Transverse colon (tissue), 4 donors: Measurements from ENCODE around the gene H6PD. TPM values are rescaled to one million over a fixed set of nuclear protein-coding genes. Genes with fewer than 3 reads are reported as not detected.

Experiments used
- DNase-seq: peaks from one replicate; pipeline ENCODE4 v3.0.0-alpha.2; 2019
- H3K27ac ChIP-seq, 4 donors: fragments of 200-600 bp; sonication (generic); 2 replicates each; pipeline ENCODE4 v1.5.1; 2016 to 2018; ENCODE audit warnings: inconsistent platforms in 4 of 4
- H3K27me3 ChIP-seq: fragments of 200-600 bp; sonication (generic); 2 replicates; pipeline ENCODE4 v1.5.1; 2017; ENCODE audit warnings: inconsistent platforms
- H3K36me3 ChIP-seq, 4 donors: fragments of 200-600 bp; sonication (generic); 2 replicates each; pipeline ENCODE4 v1.5.1; 2017 to 2019; ENCODE audit warnings: inconsistent platforms in 4 of 4
- H3K4me1 ChIP-seq, 4 donors: fragments of 200-600 bp; sonication (generic); 2 replicates each; pipeline ENCODE4 v1.5.1; 2017 to 2020; ENCODE audit warnings: inconsistent platforms in 4 of 4
- H3K4me3 ChIP-seq, 4 donors: fragments of 200-600 bp; sonication (generic); 1 replicate in 1 of 4; 2 replicates in 3 of 4; pipeline versions ENCODE4 v1.5.1 to v1.6.1; 2017 to 2019; ENCODE audit warnings: inconsistent platforms in 4 of 4
- H3K9me3 ChIP-seq, 2 donors: fragments of 200-600 bp; sonication (generic); 2 replicates each; pipeline ENCODE4 v1.5.1; 2017 to 2019; ENCODE audit warnings: inconsistent platforms in 2 of 2
- CTCF ChIP-seq, 5 experiments: fragments of 200-600 bp in 3 of 5; fragments of 450-650 bp in 2 of 5; sonication (generic) in 3 of 5; IDR thresholded peaks; 1 replicate in 2 of 5; 2 replicates in 3 of 5; pipeline ENCODE4 v1.5.1; 2016 to 2017; ENCODE audit warnings: antibody characterized with exemption in 5 of 5, inconsistent platforms in 3 of 5, mild to moderate bottlenecking in 2 of 5, moderate library complexity in 1 of 5
- EP300 ChIP-seq: sonication (generic); formaldehyde crosslinking; IDR thresholded peaks from one replicate; pipeline ENCODE4 v1.6.1; 2017; ENCODE audit warnings: antibody characterized with exemption, low read depth
- POLR2A ChIP-seq: fragments of 450-650 bp; IDR thresholded peaks from one replicate; pipeline ENCODE4 v1.6.1; 2016; ENCODE audit warnings: antibody characterized with exemption, mild to moderate bottlenecking, moderate library complexity
- POLR2AphosphoS5 ChIP-seq, 3 donors: sonication (generic); formaldehyde crosslinking; IDR thresholded peaks; one replicate each; pipeline ENCODE4 v1.6.1; 2016; ENCODE audit warnings: antibody characterized with exemption in 3 of 3
- WGBS, 2 donors: methylation state at CpG; one replicate each; pipeline ENCODE4 v1.1.5; 2018; ENCODE audit warnings: low coverage in 1 of 2; 5-methylcytosine and 5-hydroxymethylcytosine counted together
- in situ Hi-C, 4 donors: fragments of 200-750 bp; cut with MboI; loops; one replicate each; pipeline versions ENCODE4 v1.15.0 to v1.15.1; 2017; ENCODE audit warnings: low sequenced_read_pairs in 3 of 4, low pct_ligation_motif_present in 1 of 4, low pct_unique_long_range_greater_than_20kb in 1 of 4
- intact Hi-C: fragments of 100-400 bp; cut with DNase I; formaldehyde crosslinking; loops from one replicate; pipeline ENCODE4 v1.15.1; 2023; ENCODE audit warnings: low total_unique reads
- total RNA-seq, 4 donors: library from RNA; depleted of rRNA; stranded (reverse); fragments of >200 nt; gene quantifications; one replicate each; pipeline ENCODE4 v1.1.0, GENCODE V29; 2016

H6PD gene
- total RNA-seq, 4 donors from 2014 or later = 24.1 to 49.4 (median 26.7) TPM

GRCh38 chr1:9312168-9312720 lies 77.7 kb downstream of the H6PD start:
- no peak for DNase-seq
- peaks cover 0 to 38% (median 16%) of the 10 kb centered on the region in 4 donors for H3K4me1 ChIP-seq
- no peaks in the 10 kb centered on the region for H3K27me3 ChIP-seq
- no peak overlapping the region for H3K4me3 ChIP-seq
- peak overlapping the region in 2 of 4 donors; percentile 0 to 64 for H3K27ac ChIP-seq
- no peaks in the 10 kb centered on the region for H3K9me3 ChIP-seq
- TF ChIP-seq EP300 (no peak), CTCF (IDR thresholded peaks at IDR 0.05) (no peak), POLR2AphosphoS5 (IDR thresholded peaks at IDR 0.05) (no peak), POLR2A (no peak)
- no peaks in the 10 kb centered on the region for H3K36me3 ChIP-seq
- intact Hi-C loops (no loop called here), in situ Hi-C loops (no loop called here)
- 80 to 91% methylated on average over 5 to 18 of the region's 18 CpGs for WGBS, 2 donors

- Histone ChIP-seq H3K36me3 (no peaks in the 10 kb centered on the region), H3K27ac (peak overlapping the region in 2 of 4 donors; percentile 6 to 64), H3K4me3 (no peak overlapping the region), H3K4me1 (peaks cover 0 to 45% (median 23%) of the 10 kb centered on the region in 4 donors), H3K9me3 (no peaks in the 10 kb centered on the region), H3K27me3 (no peaks in the 10 kb centered on the region)
- TF ChIP-seq POLR2A = no peak
- TF ChIP-seq EP300 = no peak
- no peak for TF ChIP-seq POLR2AphosphoS5 (IDR thresholded peaks at IDR 0.05)
- no peak for TF ChIP-seq CTCF (IDR thresholded peaks at IDR 0.05)
- WGBS, 2 donors = 70 to 89% methylated on average over 4 to 11 of the region's 11 CpGs
- in situ Hi-C loops = no loop called here
- intact Hi-C loops = no loop called here
- no peak for DNase-seq
These were observed 79.0 kb downstream of the H6PD start for GRCh38 chr1:9313576-9313975.

GRCh38 chr1:9314111-9314510 lies 79.5 kb downstream of the H6PD start:
- Histone ChIP-seq H3K36me3 (no peaks in the 10 kb centered on the region), H3K4me3 (no peak overlapping the region), H3K27me3 (no peaks in the 10 kb centered on the region), H3K27ac (peak overlapping the region in 2 of 4 donors; percentile 31 to 64), H3K9me3 (no peaks in the 10 kb centered on the region), H3K4me1 (peaks cover 0 to 48% (median 26%) of the 10 kb centered on the region in 4 donors)
- intact Hi-C loops (no loop called here), in situ Hi-C loops (no loop called here)
- TF ChIP-seq POLR2AphosphoS5 (IDR thresholded peaks at IDR 0.05) (no peak), EP300 (no peak), CTCF (IDR thresholded peaks at IDR 0.05) (no peak), POLR2A (no peak)
- DNase-seq = no peak
- 65 to 74% methylated on average over 6 to 8 of the region's 8 CpGs for WGBS, 2 donors

GRCh38 chr1:9314711-9315379 lies 80.3 kb downstream of the H6PD start:
- intact Hi-C loops = no loop called here
- H3K36me3 ChIP-seq = no peaks in the 10 kb centered on the region
- no peaks in the 10 kb centered on the region for H3K9me3 ChIP-seq
- no peak overlapping the region for H3K4me3 ChIP-seq
- no peaks in the 10 kb centered on the region for H3K27me3 ChIP-seq
- peak overlapping the region; percentile 3 to 64 (median 54) for H3K27ac ChIP-seq
- WGBS, 2 donors = 60 to 79% methylated on average over 1 to 11 of the region's 11 CpGs
- TF ChIP-seq EP300 (no peak), POLR2AphosphoS5 (IDR thresholded peaks at IDR 0.05) (no peak), CTCF (IDR thresholded peaks at IDR 0.05) (no peak), POLR2A (no peak)
- in situ Hi-C loops = no loop called here
- DNase-seq = no peak
- peaks cover 4 to 55% (median 33%) of the 10 kb centered on the region in 4 donors for H3K4me1 ChIP-seq
